AG20443 (cell line): ENCODE measurements around the gene SLX9.

Experiments
- DNase-seq: peaks from one replicate; pipeline ENCODE4 v3.0.0; 2012; ENCODE audit warnings: low spot score, mixed read lengths

Gene SLX9

DNA sequence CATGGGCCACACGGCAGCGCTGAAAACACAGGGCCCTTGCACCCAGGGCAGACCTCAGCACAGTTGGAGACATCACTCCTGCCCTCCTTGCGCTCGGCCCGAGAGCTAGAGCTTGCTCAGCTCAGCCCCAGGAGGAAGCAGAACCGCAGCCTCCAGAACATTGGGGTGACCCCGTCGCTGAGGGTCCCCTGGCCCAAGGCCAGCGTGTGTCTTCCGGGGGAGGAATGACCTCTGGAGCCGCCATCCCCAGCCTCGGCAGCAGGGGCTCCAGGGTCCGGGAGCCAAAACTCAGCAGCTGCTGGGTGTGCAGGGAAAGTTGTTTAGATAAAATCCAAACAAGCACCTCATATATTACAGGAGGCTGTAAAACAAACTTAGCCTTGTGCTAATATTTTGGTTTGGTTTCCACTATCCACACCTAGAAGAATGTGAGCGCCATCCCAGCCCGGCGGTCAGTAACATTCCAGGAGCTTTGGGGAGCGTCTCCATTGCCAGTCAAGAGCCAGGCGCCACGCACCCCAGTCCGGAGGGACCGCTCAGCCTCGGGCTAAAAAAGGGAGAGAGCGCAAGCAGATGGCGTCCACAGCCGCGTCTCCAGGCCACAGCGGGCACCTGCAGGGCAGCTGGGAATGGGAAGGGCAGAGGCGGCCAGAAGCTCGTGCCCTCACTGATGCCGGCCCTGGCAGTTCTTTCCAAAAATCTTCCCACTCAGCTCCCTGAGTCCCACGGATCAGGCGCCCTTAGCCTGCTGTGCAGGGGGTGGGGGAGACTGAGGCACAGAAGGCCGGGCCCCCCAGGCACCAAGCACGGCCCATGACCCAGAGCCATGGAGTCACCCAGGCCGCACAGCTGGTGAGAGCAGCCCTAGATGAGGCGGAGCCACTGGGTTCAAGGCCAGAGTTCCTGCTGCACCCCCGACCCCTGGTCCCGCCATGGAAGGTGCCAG is 52.0 kb downstream of the SLX9 start:
- no peak for DNase-seq

DNA sequence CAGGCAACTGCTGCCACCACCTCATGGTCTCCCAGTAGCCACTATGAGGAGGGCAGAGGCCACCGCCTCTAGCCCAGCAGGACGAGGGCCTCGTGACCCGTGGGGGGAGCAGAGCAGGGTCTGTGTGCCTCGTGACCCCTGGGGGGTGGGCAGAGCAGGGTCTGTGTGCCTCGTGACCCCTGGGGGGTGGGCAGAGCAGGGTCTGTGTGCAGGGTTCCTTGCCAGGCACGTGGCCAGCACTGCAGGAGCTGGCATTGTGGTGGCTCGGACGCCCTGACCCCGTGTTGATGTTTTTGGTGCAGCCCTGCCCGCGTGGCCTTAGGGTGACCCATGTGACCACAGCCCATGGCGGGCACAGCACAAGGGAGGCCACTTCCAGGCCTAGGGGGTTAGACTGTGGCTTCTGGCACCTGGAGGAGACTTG is 52.8 kb downstream of the SLX9 start:
- DNase-seq, result no peak

DNA sequence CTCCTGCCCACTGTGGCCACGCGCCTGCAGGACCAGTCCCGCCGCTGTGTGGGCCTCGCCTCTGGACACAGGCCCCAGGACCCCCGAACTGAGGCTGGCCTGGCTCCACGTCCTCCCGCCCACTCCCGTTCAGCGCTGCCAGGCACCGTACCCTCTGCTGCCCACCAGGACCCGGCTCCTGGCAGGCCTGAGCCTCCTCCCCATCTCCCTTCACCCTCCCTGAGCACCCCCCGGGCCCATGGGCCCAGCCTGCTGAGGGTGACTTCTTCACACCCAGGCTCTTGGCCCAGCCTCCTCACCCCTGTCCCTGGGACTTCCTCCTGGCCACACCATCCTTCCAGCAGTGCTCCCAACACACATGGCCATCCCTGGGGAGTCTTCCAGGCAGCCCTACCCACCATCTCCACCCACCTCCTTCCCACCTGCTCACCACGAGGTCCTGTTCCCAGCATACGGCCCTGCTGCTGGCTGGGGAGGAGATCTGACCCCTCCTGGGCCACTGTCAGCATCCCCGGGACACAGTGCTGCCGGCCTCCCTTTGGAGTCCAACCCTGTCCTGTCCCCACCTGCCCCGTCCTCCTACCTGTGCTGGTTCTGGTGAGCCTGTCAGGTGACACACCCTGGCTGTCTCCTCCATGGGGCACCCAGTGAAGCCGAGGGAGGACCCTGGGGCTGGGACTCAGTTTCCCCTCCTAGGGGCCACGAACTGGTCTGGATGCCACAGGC is 53.7 kb downstream of the SLX9 start:
- no peak for DNase-seq

DNA sequence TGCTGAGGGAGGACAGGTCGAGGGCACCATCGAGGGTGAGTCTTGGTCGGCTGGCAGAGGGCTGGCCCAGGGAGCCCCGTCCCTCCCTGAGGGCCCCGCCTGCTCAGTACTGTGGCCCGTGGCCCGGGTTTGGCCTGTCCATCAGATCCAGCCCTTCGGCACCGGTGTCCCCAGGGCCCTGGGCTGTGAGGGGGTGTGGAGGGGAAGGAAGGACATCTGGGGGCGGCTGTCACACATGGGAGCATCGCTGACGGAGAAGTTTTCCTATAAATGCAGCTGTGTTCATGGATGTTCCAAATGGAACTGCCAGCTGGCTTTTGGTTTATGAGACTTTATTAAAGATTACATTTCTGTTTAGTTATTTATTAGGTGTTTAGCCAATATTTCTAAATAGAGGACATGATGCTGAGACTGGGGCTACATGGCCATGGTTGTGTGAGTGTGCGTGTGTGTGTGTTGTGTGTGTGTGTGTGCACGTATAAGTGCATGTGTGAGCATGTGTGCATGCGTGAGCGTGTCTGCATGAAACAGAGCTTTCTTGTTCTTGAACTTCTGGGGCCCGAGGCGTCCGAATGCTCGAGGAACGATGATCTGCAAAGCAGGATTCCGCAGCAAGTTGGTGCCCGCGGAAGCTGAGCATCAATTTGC is 54.3 kb downstream of the SLX9 start:
- DNase-seq, result no peak

DNA sequence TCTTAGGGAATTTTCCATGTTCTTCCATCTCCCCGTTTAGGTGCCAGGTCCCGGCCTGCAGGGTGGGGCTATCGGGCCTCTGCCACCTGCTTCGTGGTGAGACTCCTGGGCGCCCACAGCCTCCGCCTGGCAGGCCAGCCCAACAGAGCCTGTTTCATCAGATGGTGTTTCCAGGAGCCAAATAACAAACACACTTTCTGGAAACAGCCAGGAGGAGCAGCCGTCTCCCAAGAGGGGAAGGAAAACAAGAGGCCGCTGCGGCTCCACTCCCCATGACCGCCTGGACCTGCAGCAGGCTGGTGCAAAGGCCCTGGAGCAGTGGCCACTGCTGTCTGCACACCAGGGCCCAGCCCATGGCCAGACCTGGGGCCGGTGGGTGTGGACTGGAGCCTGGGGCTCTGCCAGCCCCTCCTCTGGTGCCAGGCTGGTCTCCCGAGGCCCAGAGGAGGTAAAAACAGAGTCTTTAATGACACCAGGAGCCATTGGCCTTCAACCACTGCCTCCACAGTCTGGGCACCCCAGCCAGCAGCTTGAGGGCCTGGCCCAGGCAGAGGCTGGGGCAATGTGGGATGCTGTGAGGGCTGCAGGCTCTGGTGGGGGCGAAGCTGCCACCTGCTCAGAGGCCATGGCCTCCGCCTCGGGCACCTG is 55.0 kb downstream of the SLX9 start:
- DNase-seq, result no peak

DNA sequence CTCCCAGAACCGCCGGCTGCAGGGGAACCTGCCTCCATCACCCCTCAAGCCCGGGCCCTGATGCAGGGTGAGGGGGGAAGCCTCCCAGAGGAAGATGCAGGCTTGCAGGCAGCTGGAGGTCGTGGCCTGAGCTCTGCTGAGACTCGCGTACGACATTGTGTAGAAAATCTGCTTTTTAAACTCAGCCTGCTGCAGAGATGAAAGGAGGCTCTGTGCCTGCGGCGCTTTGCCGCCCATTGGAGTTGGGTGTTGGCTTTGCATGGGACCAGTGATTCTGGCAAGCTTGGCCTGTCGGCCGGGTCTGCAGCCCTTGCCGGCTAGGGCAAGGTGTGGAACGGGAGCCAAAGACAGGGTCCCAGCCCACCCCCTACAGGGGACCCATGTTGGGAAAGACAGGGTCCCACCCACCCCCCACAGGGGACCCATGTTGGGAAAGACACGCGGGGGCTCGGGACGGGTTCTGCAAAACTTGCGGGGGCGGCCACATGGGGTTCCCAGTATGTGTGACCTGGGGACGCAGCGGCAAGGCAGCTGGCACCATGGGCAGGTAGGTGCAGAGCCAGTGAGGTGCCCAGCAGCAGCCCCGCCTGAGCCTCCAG is 55.6 kb downstream of the SLX9 start:
- DNase-seq, result no peak

DNA sequence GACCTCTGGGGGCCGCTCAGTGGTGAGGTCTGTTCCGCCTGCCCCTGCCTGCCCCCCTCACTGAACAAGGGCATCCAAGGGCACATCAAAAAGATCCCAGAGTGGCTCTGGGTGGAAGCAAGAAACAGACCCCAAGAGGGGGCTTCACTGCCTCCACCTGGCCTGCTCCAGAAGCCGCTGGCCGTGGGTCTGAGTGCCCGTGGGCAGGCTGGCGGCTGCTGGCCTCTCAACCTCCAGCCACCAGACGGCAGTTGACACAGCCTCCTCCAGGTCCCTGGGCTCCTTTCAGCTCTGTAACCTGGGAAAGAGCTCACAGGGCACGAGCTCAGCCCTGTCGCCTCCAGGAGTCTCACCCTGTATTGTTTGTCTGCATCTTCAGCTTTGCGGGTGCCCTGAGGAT is 56.3 kb downstream of the SLX9 start:
- no peak for DNase-seq

DNA sequence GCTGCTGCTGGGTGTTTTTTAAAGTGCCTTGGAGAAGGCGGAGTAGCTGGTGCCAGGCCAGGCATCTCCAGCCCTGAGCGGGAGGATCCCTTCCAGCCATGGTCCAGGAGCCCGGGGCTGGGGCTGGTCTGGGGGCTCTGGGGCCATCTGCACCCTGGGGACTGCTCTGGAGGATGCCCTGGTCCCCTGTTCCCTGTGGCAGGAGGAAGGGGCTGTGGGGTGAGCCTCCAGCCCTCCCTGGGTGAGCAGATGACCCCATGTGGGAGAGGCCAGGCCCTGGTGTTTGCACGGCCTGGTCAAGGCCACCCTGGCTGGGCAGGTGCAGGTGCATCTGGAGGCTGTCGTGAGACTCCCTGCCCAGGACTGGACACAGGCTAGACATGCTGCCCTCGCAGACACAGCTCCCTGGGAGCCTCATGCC is 56.7 kb downstream of the SLX9 start:
- no peak for DNase-seq

DNA sequence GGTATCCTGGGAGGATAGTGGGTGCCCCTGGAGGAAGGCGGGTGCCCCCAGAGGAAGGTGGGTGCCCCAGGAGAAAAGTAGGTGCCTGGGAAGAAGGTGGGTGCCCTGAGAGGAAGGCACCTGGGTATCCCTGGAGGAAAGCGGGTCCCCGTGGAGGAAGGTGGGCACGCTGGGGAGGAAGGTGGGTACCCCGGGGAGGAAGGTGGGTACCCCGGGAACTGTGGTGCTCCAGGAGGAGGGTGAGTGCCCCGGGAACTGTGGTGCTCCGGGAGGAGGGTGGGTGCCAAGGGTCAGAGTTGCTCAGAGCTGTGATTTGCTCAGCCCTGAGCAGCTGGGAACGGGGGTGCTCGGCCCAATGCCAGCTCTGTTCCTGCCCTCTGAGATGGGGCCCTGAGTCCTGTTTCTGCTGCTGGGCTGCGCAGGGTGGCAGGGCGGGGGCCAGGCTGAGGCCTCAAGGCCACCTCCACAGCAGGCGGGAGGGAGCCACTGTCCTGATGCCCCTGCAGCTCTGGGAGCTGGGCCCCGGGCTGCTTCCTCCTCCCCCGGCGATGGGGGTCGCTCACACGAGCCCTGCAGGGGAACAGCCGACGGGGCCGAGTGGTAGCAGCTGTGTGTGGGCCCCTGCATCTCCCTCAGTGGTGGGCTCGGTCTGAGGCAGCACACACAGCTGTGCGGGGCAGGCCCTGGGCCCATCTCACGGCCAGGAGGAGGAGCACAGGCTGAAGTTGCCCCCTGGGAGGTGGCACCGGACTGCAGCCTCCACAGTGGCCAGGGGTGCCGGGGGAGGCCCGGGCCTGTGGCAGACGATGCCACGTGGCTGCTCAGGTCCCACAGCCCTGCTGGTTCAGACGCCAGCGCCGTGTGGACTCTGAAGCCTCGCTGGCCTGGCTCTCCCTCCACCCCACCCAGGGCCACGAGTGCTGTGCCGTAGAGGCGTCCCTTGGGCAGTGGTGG is 57.4 kb downstream of the SLX9 start:
- DNase-seq, result no peak

DNA sequence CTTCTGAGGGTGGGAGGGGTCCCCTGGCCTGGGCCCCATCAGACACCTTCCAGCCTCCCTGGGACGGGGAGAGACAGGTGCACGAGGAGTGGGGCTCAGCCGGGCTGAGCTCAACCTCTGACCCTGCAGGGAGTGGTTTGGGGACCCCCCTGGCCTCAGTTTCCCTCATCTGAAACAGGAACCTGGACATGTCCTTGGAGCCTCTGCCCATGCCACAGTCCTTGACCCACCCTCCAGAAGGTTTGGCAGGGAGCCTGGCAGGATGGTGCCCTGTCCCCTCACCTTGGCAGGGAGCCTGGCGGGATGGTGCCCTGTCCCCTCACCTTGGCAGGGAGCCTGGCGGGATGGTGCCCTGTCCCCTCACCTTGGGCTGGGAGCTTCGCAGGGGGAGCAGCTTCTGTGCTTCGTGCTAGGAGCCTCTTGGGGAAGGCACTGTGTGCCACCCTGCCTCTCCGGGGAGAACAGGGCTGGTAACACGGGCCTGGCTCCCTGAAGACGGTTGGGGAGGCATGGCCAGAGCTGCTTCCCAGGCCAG is 58.3 kb downstream of the SLX9 start:
- no peak for DNase-seq

DNA sequence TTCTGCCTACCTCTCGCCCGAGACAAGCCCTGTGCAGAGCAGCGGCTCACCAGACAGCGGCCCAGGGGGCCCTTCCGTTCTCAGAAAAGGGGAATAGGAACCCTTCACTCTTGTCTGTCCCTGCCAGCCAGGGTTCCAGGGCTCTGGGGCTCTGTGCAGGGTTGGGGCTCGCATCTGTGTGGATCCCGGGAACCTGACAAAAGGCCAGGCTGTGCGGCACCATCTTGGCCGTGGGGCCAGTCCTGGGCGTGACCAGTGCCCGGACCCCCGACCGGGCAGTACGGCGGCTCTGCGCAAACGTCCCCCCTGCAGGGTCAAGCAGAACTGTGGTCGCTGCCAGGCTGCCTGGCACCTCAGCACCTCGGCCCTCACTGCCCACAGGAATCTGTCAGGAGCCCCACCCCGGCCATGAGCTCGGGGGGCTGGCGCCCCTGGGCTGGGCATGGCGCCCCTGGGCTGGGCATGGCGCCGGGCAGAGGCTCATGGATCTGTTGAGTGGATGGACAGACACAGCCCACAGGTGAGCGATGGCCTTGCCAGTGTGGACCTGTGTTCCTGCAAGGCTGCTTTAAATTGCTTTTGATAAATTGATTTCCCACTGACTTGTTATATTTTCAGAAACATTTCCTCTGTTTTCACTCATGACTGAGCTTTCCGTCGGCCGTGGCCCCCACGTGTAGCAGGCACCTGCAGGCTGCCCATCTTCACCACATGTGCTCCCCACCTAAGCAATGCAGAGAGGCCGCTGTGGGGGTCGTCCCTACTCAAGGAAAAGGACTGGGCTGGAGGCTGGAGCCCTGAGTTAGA is 59.0 kb downstream of the SLX9 start:
- no peak for DNase-seq

DNA sequence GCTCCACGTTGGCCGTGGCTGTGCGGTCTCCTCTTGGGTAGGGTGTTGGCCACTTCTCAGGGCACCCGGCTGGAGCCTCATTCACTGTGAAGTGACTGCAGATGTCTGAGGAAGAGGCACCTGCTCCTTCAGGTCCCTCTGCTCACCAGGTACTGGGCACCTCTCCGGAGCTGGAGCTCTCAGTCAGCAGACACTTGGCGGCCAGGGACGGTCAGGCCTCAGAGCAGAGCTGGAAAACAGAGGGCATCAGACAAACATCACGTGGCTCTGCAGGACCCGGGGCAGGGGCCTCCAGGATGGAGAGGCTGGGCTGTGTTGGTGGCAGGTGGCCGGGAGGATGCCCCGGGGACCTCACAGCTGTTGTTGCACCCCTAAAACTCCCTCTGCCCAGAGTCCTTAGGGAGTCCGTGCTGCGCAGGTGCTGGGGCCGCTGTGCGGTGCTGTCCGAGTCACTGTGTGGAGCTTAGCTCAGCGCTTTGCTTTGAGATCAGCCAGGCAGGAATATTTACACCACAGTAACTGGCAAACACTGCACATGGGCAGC is 59.7 kb downstream of the SLX9 start:
- DNase-seq, result no peak

DNA sequence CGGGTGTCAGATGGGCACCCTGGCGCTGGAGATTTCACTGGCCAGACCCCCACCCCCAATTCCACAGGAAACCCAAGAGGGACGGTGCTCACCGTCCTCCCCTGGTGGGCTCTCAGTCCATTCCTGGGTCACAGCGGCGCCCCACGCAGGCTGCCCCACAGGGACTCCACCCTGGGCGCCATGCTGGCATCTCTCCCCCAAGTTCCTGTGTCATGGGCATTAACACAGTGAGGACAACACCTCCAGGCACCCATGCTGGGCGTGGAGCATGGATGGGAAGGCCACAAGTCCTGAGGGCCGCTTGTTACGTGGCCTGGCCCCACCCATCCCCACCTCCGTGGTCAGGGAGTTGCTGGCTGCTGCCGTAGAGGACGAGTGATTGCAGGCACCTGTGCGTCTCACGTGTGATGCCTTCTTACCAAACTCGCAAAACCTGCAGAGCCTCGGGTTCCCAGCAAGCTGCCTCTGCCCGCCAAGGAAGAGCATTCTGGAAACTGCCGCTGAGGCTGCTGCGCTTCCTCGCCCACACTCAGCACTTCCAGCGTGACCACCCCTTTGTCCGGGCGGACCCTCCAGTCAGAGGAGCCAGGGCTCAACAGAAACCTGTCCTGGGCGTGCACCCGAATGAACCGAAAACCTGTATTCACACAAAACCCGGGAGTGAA is 60.3 kb downstream of the SLX9 start:
- no peak for DNase-seq

DNA sequence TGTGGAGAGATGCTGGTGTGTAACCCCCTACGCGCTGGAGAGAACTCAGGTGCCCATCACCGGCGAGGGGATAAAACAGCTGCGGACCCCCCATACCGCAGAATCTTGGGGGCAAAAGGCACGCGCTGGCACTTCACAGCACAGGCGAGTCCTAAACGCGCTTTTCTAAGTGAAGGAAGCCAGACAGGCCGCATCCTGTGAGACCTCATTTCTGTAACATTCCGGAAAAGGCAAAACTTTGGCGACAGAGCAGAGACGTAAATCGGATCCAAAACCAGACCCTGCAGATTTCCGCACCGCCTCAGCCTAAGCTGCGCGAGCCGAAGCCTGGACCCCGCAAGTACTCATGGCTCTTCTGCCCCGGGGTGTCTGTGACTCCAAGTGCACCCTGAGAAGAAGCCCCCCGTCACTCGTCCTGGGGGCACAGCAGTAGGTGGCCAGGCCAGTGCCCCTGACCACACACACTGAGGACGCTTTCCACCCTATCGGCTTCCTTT is 60.9 kb downstream of the SLX9 start:
- no peak for DNase-seq

DNA sequence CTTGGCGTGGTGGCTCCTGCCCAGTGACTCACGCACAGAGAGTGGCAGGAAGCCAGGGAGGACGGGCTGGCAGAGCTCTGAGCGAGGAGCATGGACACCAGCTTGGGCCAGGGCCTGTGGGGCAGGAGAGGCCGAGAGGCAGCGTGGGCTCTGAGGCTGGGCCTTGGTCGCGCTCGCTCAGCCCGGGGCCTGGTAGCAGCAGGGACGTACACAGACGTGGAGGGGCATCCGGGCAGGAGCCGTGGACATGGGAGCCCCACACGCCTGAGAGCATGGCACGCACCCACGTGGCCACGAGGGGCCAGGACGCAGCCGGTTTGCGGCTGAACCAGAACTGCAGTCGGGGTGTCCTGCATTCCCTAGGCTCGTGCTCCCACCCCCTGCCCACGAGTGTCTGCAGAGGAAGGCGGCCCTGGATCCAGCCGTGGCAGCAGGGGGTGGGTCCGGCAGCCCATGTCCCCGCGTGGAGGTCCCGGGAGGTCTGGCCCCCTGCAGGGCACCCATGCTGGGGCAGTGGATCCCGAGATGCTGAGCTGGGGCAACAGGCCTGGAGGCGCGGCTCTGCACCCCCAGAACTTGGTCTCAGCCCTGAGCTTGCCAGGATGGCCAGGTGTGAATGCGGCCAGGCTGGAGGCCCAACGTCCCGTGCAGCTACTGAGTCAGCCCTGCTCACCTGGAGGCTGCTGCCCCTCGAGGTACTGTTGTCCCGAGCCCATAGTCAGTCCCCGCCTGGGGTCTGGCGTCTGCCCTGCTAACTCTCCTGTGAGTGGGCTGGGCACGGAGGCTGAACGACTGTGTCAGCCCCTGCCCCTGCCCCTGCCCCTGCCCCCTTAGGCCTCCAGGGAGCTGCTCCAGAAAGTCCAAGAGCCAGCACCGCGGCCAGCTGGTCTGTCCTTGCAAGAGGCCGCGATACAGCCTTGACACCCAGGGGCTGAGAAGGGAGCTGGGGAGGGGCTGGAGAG is 61.6 kb downstream of the SLX9 start:
- DNase-seq, result peak; percentile 91

DNA sequence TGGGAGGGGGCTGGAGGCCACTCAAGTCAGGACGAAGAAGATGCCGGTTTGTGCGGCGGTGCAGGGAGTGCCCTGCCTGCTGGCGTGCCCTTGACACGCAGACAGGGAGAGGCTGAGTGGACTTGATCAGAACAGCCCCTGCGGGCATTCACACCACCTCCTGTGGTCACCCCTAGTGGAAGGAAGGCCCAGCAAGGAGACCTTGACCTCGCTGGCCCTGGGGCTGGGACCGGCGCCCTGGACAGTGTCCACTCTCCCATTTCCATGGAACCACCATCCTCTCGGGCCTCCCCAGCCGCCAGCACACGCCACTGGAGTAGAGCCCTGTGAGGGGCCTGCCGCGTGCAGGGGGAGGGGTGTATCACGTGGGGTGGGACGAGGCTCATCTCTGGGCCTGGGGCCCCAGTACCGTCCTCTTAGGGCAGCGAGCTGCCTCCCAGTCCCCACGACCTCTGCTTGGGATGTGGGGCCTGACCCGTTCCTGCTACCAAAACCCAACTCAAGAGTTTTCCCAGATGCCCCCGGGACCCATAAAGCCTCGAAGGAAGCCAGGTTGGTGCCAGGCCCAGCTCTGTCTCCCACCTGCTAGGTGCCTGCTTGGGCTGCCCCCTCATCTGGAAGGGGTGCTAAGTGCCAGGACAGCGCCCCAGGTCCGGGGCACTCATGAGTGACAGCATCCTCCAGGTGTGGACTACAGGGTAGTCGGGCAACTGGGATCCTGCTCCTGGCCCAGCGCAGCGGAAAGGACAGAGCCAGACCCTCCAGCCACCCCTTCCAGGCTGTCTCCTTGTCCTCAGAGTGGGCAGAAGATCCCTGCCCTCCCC is 62.8 kb downstream of the SLX9 start:
- no peak for DNase-seq
